ENCODE results near the gene TCF19. TPM values are rescaled to one million over a fixed set of nuclear protein-coding genes. Genes with fewer than 3 reads are reported as not detected.

The TCF19 gene
- total RNA-seq, 1 experiment from 2014 or later: 12.7 TPM

DNA sequence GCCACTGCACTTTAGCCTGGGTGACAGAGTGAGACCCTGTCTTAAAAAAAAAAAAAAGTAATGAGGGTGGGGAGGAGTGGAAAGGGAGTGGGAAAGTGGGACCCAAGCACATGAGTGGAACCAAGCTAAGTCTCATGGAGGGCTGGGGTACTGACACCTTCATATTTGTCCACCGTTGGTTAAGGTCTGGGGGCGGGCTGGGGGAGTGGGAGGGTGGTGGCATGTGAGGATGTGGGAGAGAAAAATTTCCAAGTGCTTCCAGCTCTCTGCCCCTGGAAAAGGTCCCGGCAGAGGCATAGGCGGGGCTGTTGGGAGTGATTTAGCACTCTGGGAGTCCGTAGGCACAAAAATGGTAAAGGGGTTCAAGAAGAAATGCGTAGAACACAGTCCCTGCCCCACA lies 25.6 kb upstream of the TCF19 start:
- peaks cover 2% of the 10 kb centered on the region; the same call in 1 of the 2 replicates for H3K9me3 Mint-ChIP-seq
- POLR2A ChIA-PET: no interaction called here
- DNase-seq (ENCODE audit: low spot score) (no peak), ATAC-seq (no peak)
- no peak overlapping the region for H3K4me3 Mint-ChIP-seq
- CTCF ChIA-PET: interaction anchor here (0.7 to 1.6 kb wide), 7 partner anchors 11 to 234 kb away, joined by 4 to 7 read pairs (median 4); partner anchors contain the start of gene PSORS1C1
- H3K27me3 Mint-ChIP-seq (ENCODE audit: low read depth): peaks cover 3% of the 10 kb centered on the region
- H3K4me1 Mint-ChIP-seq: peaks cover 26% of the 10 kb centered on the region
- no peaks in the 10 kb centered on the region for H3K36me3 Mint-ChIP-seq
- H3K27ac Mint-ChIP-seq: no peak overlapping the region
- TF ChIP-seq SMAD3 (CRISPR knock-in tag; IDR thresholded peaks at IDR 0.05; ENCODE audit: borderline replicate concordance) (no peak), CREM (CRISPR knock-in tag; IDR thresholded peaks at IDR 0.05) (no peak), CREB1 (CRISPR knock-in tag; IDR thresholded peaks at IDR 0.05) (no peak), NFE2L1 (CRISPR knock-in tag; IDR thresholded peaks at IDR 0.05) (no peak), NR3C1 (CRISPR knock-in tag; conservative IDR thresholded peaks at IDR 0.05; ENCODE audit: low read depth) (no peak), ZNF396 (CRISPR knock-in tag; IDR thresholded peaks at IDR 0.05; ENCODE audit: borderline replicate concordance) (no peak), HMGXB4 (CRISPR knock-in tag; IDR thresholded peaks at IDR 0.05) (no peak), ZBTB43 (CRISPR knock-in tag; IDR thresholded peaks at IDR 0.05) (no peak), CBFB (CRISPR knock-in tag; IDR thresholded peaks at IDR 0.05; ENCODE audit: low read depth) (no peak), ATF6 (CRISPR knock-in tag; IDR thresholded peaks at IDR 0.05) (no peak), GTF2I (CRISPR knock-in tag; conservative IDR thresholded peaks at IDR 0.05) (no peak), NFATC4 (CRISPR knock-in tag; IDR thresholded peaks at IDR 0.05) (no peak), PRRX2 (CRISPR knock-in tag; IDR thresholded peaks at IDR 0.05) (no peak)
- TF ChIP-seq, protein P1, sequence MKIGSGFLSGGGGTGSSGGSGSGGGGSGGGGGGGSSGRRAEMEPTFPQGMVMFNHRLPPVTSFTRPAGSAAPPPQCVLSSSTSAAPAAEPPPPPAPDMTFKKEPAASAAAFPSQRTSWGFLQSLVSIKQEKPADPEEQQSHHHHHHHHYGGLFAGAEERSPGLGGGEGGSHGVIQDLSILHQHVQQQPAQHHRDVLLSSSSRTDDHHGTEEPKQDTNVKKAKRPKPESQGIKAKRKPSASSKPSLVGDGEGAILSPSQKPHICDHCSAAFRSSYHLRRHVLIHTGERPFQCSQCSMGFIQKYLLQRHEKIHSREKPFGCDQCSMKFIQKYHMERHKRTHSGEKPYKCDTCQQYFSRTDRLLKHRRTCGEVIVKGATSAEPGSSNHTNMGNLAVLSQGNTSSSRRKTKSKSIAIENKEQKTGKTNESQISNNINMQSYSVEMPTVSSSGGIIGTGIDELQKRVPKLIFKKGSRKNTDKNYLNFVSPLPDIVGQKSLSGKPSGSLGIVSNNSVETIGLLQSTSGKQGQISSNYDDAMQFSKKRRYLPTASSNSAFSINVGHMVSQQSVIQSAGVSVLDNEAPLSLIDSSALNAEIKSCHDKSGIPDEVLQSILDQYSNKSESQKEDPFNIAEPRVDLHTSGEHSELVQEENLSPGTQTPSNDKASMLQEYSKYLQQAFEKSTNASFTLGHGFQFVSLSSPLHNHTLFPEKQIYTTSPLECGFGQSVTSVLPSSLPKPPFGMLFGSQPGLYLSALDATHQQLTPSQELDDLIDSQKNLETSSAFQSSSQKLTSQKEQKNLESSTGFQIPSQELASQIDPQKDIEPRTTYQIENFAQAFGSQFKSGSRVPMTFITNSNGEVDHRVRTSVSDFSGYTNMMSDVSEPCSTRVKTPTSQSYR (CRISPR knock-in tag; IDR thresholded peaks at IDR 0.05): no peak
- TF ChIP-seq, protein P2, sequence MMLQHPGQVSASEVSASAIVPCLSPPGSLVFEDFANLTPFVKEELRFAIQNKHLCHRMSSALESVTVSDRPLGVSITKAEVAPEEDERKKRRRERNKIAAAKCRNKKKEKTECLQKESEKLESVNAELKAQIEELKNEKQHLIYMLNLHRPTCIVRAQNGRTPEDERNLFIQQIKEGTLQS (CRISPR knock-in tag; conservative IDR thresholded peaks at IDR 0.05): no peak
- TF ChIP-seq, protein P3, sequence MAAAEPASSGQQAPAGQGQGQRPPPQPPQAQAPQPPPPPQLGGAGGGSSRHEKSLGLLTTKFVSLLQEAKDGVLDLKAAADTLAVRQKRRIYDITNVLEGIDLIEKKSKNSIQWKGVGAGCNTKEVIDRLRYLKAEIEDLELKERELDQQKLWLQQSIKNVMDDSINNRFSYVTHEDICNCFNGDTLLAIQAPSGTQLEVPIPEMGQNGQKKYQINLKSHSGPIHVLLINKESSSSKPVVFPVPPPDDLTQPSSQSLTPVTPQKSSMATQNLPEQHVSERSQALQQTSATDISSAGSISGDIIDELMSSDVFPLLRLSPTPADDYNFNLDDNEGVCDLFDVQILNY (CRISPR knock-in tag; IDR thresholded peaks at IDR 0.05): no peak
- TF ChIP-seq, protein P4, sequence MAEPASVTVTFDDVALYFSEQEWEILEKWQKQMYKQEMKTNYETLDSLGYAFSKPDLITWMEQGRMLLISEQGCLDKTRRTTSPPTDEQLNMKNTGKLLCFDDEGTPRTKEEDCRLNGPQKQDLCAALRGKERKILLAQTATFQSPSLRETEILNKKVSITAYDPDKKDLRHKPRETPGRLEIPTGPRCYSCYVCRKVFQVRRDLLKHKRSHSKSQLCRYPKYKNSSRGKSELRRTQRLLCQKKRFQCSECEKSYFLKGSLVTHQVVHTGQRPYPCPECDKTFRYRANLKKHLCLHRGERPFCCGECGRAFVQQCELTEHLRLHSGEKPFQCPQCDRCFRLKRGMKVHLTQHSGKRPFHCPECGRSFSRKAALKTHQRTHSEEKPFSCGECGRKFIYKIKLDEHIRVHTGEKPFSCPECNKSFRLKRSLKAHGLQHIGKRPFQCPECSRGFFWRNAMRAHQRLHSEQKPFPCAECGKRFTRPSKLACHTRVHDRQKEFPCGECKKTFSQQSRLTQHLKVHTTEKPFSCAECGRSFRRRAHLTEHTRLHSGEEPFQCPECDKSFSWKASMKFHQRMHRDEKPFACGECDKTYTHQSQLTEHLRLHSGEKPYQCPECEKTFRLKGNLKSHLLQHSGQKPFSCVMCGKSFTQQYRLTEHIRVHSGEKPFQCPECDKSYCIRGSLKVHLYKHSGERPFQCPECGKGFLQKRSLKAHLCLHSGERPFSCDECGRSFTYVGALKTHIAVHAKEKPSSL (CRISPR knock-in tag; conservative IDR thresholded peaks at IDR 0.05): no peak
- TF ChIP-seq, protein P5, sequence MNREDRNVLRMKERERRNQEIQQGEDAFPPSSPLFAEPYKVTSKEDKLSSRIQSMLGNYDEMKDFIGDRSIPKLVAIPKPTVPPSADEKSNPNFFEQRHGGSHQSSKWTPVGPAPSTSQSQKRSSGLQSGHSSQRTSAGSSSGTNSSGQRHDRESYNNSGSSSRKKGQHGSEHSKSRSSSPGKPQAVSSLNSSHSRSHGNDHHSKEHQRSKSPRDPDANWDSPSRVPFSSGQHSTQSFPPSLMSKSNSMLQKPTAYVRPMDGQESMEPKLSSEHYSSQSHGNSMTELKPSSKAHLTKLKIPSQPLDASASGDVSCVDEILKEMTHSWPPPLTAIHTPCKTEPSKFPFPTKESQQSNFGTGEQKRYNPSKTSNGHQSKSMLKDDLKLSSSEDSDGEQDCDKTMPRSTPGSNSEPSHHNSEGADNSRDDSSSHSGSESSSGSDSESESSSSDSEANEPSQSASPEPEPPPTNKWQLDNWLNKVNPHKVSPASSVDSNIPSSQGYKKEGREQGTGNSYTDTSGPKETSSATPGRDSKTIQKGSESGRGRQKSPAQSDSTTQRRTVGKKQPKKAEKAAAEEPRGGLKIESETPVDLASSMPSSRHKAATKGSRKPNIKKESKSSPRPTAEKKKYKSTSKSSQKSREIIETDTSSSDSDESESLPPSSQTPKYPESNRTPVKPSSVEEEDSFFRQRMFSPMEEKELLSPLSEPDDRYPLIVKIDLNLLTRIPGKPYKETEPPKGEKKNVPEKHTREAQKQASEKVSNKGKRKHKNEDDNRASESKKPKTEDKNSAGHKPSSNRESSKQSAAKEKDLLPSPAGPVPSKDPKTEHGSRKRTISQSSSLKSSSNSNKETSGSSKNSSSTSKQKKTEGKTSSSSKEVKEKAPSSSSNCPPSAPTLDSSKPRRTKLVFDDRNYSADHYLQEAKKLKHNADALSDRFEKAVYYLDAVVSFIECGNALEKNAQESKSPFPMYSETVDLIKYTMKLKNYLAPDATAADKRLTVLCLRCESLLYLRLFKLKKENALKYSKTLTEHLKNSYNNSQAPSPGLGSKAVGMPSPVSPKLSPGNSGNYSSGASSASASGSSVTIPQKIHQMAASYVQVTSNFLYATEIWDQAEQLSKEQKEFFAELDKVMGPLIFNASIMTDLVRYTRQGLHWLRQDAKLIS (CRISPR knock-in tag; IDR thresholded peaks at IDR 0.05; ENCODE audit: borderline replicate concordance): no peak

Measured in WTC11 (cell line).